ENCODE results near the gene TEKTIP1.

TEKTIP1 gene

GRCh38 chr19:3538258-3538929 is 580 bp upstream of the TEKTIP1 start:
- in situ Hi-C loops (cut with HindIII; ENCODE audit: low sequenced_read_pairs): no loop called here
- no peak overlapping the region for H3K4me3 ChIP-seq (ENCODE audit: low read depth, low read length)
- no peak for DNase-seq (ENCODE audit: low read depth, low spot score)
- TF ChIP-seq CTCF (IDR thresholded peaks at IDR 0.05; ENCODE audit: low read depth, low read length): no peak

- TF ChIP-seq CTCF (IDR thresholded peaks at IDR 0.05; ENCODE audit: low read depth, low read length): no peak
- in situ Hi-C loops (cut with HindIII; ENCODE audit: low sequenced_read_pairs): no loop called here
- DNase-seq (ENCODE audit: low read depth, low spot score): no peak
- H3K4me3 ChIP-seq (ENCODE audit: low read depth, low read length): no peak overlapping the region
Observed at GRCh38 chr19:3539756-3540118, 763 bp downstream of the TEKTIP1 start.

- in situ Hi-C loops (cut with HindIII; ENCODE audit: low sequenced_read_pairs): no loop called here
- no peak for DNase-seq (ENCODE audit: low read depth, low spot score)
- TF ChIP-seq CTCF (IDR thresholded peaks at IDR 0.05; ENCODE audit: low read depth, low read length): no peak
- no peak overlapping the region for H3K4me3 ChIP-seq (ENCODE audit: low read depth, low read length)
Observed at GRCh38 chr19:3543150-3544057, 4.4 kb downstream of the TEKTIP1 start.

GRCh38 chr19:3544058-3544376 is 5.0 kb downstream of the TEKTIP1 start:
- no peak overlapping the region for H3K4me3 ChIP-seq (ENCODE audit: low read depth, low read length)
- DNase-seq (ENCODE audit: low read depth, low spot score): no peak
- in situ Hi-C loops (cut with HindIII; ENCODE audit: low sequenced_read_pairs): no loop called here
- no peak for TF ChIP-seq CTCF (IDR thresholded peaks at IDR 0.05; ENCODE audit: low read depth, low read length)

GRCh38 chr19:3544742-3545668 is 6.0 kb downstream of the TEKTIP1 start:
- TF ChIP-seq CTCF (IDR thresholded peaks at IDR 0.05; ENCODE audit: low read depth, low read length): peak; percentile 99
- H3K4me3 ChIP-seq (ENCODE audit: low read depth, low read length): no peak overlapping the region
- peak; percentile 51 for DNase-seq (ENCODE audit: low read depth, low spot score)
- in situ Hi-C loops (cut with HindIII; ENCODE audit: low sequenced_read_pairs): no loop called here

- in situ Hi-C loops (cut with HindIII; ENCODE audit: low sequenced_read_pairs): no loop called here
- no peak for TF ChIP-seq CTCF (IDR thresholded peaks at IDR 0.05; ENCODE audit: low read depth, low read length)
Observed at GRCh38 chr19:3545669-3546034, 6.7 kb downstream of the TEKTIP1 start.

More at GRCh38 chr19:3545669-3546034, 6.7 kb downstream of the TEKTIP1 start:
- DNase-seq (ENCODE audit: low read depth, low spot score): no peak
- H3K4me3 ChIP-seq (ENCODE audit: low read depth, low read length): no peak overlapping the region

Data from astrocyte of the spinal cord (primary cell).